AG08396 (cell line): ENCODE results near the gene EEPD1.

Experiments
- DNase-seq: peaks from one replicate; pipeline ENCODE4 v3.0.0; 2012; ENCODE audit warnings: low spot score, mixed read lengths

EEPD1 gene

DNA sequence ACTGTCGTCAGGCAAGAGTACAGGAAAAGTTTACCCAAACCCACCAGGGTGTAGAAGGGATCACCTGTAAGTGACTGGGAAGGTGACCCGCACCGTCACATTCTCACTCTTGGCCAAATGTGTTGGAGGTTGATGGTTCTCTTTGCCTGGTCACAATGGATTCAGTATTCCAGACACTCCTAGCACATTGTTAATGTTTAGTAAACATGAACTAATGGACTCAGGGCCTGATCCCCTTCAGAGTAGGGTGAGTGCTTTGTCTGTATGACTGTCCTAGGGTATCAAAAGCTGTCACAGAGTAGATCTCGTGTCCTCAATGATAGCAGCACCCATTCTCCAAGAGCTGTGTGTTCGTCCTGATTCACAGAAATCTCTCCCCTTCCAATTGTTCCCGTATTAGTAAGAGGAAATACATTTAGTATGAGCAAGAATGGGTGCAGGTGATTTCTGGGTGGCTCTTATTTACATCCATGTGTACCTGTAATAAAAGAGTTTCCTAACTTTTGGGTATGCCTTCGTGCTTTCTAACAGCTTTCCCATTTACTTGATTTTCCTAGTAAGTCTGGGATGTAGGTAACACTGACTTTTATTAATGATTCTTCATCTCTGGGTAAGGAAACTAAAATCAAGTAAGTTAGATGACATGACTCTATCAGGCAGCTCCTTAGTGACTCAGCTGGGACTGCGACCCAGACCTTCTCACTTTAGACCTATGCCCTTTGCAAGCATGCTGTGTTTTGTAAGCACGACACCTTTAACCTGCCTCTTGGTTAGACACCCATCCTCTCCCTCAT is 4.7 kb downstream of the EEPD1 start:
- DNase-seq, result no peak

DNA sequence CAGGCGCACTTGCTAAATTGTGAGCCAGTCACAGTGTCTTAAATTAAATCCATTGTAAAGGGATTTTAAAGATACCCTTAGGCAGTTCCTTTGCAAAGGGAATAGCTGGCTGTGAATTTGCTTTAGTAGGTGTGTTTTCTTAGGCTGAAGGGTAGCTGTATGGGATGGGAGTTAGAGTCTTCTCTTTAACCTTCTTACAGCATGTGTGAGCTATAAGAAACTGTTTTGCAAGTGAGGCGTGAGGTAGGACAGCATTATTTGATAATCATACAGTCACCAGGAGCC is 5.2 kb downstream of the EEPD1 start:
- no peak for DNase-seq

DNA sequence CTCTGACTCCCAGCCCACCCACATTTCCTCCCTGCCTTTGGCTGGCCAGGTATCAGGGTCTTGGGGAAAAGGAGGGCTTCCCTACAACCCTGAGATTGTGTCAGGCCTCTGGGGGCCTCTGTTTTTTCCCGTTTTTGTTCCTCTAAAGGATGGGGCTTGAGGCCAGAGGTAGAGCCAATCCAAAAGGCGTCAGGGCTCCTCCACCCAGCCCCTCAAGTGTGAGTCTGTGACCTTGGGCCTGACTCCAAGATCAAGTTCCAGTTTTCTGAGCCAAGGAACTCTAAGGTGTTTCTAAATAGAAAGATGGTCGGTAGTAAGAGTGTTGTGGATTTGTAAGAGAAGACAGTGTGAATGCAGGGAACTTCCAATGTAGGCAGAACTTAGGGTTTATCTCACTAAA is 6.6 kb downstream of the EEPD1 start:
- no peak for DNase-seq

DNA sequence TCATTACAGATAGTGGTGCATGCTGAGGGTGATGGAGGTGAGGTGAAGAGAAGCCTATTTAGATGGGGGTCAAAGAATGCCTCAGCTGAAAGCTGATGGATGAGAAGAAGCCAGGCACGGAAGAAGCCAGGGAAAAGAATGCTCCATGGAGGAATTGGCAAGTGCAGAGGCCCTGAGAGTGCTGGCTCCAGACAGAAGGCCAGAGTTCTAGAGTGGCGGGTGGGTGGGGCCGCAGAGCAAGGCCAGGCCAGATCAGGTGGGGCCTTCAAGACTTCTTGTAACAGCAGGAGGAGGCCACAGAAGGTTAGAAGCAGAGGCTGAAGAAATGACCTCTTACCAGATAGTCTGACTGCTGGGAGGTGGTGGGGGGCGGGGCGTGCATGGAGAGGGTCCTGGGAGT is 7.3 kb downstream of the EEPD1 start:
- no peak for DNase-seq

DNA sequence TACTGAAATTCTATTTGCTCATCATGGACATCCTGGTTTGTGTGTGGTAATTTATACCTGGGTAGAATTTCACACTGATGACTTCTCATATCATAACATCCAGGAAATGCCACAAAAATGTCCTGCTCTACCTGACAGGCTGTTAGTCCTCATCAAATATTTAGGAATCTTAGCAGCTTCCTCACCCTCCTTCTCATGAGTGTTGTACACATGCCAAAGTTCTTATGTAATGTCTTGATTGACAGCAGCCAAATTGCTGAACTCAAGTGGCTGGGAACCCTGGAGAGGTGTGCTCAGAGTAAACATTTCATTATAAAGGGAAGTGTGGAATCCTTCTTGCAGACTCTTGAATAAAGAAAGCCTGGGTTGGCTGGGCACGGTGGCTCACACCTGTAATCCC is 8.9 kb downstream of the EEPD1 start:
- DNase-seq, result no peak

DNA sequence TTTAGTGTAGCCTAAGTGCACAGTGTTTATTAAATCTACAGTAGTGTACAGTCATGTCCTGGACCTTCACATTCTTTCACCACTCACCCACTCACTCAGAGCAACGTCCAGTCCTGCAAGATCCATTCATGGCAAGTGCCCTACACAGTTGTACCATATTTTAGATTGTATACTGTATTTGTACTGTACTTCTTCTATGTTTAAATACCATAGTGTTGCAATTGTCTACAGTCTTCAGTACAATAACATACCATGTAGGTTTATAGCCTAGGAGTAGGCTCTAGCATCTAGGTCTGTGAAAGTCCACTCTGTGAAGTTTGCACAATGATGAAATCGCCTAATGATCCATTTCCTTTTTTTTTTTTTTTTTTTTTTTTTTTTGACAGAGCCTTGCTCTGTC is 12.0 kb downstream of the EEPD1 start:
- no peak for DNase-seq

DNA sequence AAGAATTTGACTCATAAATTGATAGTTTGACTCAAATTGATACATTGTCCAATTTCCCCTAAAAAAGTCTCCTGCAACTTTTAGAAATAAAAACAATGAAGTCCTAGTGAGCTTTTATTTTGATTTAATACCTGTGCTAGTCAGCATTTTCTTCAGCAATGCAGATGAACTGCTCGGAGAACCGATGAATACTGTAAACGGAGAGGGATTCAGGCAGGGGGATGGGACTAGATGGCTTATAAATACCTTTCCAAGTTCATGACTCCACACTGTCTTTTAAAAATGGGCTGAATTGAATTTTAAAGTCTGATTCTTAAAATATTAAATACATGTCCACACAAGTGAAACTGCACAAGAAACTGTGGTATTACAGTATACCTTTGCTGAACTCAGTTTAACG is 12.7 kb downstream of the EEPD1 start:
- no peak for DNase-seq

DNA sequence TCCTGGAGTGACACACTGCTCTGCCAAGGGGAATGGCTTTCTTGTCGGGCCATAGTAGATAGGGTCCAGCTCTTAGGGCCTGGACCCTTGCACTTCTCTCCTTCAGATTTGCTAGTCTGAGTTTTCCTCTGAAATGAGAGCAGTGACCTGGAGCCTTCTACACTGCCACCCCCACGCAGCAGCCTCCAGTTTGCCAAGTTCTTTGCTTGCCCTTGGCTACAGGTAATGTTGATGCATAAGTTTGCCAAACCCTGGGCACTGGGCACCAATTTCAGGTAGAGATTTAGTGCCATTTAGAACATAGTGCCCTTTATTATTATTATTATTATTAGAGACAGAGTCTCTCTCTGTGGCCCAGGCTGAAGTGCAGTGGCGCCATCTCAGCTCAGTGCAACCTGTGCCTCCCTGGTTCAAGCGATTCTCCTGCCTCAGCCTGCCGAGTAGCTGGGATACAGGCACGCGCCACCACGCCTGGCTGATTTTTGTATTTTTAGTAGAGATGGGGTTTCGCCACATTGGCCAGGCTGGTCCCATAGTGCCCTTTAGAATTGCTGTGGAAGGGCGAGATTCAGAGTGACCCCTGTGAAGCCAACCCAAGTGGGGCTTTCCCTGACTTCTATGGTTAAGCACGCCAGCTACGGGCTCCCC is 14.5 kb downstream of the EEPD1 start:
- no peak for DNase-seq

DNA sequence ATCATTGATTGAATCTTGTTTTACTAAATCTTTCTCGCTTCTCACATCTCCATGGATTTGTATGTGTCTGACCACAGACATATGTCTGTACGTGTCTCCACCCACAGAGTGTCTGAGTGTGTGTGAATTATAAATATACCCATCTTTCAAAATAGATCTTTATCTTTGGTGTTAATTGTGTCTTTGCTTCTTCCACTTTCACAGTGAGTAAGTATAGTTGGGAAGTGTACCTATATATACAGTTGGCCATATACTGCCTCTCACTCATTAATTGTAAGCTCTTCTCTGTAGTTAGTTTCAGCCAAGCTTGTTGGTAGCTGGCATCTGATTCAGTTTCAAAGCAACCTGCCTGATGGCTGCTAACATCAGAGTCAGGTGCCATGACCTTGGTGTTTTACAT is 18.4 kb downstream of the EEPD1 start:
- DNase-seq, result no peak

DNA sequence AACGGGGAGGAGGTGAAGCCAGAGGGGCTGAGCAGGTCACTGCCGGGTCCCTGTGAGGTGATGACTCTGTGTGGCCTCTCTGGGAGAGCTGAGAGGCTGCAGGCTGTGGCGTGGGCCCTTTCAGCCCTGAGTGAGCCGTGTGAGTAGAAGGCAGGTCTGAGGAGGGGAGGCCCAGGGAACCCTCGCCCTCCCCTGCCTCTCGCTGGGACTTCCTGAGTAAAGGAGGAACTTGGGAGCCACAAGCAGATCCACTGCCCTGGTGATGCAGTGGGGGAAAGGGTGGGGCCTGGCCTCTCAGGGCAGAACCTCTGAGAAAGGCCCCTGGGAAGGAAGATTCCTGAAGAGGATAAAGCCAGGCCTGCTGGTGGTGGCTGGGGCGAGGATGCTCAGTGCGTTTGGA is 22.8 kb downstream of the EEPD1 start:
- no peak for DNase-seq

DNA sequence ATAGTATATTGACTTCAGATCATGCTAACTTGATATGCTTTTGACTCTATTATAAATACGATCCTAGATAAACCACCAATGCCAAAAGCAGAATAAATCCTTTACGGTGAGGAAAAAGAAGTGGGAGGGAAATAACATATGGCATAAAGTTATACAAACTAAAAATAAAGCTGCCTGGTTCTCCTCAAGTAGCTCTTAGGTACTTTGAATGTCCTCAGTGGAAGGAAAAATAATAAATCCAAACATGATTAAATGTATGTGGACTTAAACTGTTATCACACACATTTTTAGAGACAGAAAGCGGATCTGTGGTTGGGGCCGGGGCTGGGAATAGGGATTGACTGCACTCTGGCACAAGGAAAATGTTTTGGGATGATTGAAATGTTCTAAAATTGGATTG is 23.6 kb downstream of the EEPD1 start:
- no peak for DNase-seq

DNA sequence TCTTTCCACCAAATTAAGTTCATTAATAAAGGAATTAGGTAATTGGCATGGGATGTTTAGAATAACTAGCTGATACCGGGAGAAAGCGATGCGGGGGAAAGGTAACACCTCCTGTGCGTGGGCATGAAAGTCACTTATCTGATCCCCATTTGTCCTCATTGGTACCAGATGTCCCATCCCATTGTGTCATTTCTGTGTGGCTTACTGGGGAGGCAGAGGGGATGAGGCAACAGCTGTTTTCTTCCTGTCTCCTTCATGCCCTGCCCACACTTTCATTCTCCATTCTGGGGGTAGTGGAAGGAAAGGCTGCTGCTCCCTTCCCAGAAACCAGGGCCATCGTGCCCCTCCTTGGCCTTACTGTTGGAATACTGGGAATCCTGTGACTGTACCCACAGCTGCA is 27.1 kb downstream of the EEPD1 start:
- no peak for DNase-seq

DNA sequence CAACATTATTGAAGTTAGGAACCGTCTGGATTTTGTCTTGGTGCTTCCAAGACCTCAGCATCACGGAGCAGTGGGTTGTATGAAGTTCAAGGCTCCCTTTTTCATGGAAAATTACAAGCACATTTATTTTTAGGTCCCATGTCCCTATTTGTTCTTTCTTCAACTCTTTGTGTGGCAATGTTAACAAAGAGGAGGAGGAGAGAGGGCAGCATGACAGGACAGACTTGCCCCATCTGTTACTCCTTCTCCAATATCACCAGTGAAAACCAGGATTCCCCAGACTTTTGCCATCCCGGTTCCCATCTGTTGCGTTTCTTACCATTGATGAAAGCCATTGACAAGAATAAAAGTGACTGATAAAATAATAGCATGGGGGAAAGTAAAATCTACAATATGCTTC is 28.6 kb downstream of the EEPD1 start:
- no peak for DNase-seq

DNA sequence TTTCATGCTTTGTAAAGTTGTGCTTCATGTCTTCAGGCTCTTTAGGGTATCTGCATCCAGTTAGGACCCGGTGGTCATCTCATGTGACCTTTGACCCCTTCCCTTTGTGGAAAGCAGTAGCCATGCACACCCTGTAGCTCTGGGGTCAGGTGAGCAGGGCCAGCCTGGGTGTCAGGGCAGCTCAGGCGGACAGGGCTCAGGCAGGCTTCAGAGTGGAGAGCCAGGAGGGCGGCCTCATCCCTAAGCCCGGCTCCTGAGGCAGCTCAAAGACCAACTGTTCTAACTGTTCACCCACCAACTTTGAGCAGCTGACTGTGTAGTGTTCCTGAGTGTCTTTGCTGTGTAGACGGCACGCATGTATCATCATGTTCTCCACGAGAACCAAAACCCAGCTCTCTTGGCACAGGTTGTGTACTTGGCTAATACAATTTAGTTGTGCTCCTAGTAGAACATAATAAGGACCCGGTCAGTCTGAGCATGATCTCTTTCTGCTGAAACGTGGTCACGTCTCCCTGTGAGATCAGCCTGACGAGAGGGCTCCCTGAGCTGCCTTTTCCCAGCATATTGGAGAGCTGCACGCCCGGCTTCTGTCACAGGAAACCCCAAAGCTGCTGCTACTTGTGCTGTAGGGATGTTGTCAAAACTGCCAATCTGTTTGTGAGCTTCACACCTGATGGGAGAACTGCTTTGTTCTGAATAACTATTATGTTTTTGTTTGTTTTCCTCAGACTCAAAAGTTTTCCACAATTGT is 30.0 kb downstream of the EEPD1 start:
- DNase-seq, result no peak

DNA sequence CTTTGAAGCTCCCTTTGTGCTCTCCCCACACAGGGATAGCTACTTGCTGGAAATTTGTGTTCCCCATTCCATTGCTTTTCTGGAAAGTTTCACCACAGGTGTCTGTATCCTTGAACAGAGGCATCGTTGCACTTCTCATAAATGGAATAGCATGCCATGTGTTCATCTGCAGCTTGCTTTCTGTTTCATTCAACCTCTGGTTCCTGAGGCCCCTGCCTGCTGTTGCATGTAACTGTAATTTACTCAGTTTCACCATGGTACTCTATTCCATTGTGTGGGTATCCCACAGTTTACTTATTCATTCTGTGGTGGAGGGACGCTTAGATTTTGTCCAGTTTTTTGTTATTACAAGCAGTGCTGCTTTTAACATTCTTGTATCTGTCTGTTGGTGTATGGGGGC is 32.0 kb downstream of the EEPD1 start:
- DNase-seq, result no peak

DNA sequence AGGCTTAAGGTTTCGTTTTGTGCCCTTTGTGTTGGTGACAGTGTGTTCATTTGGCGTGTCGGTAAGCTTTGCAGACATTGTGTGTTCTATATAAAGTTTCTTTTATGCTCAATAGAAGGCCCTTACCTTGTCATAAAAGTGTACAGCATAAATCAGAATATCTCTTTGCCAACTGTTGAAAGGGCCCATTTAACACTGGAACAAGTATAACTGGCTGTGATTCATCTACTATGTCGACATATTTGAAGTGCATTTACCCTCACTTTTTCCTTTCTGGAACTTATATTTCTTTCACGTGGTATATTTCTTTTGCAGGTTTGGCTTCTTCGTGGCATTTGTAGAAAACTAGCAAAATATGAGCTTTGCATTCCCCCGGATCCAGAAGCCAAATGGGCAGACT is 32.7 kb downstream of the EEPD1 start:
- no peak for DNase-seq

DNA sequence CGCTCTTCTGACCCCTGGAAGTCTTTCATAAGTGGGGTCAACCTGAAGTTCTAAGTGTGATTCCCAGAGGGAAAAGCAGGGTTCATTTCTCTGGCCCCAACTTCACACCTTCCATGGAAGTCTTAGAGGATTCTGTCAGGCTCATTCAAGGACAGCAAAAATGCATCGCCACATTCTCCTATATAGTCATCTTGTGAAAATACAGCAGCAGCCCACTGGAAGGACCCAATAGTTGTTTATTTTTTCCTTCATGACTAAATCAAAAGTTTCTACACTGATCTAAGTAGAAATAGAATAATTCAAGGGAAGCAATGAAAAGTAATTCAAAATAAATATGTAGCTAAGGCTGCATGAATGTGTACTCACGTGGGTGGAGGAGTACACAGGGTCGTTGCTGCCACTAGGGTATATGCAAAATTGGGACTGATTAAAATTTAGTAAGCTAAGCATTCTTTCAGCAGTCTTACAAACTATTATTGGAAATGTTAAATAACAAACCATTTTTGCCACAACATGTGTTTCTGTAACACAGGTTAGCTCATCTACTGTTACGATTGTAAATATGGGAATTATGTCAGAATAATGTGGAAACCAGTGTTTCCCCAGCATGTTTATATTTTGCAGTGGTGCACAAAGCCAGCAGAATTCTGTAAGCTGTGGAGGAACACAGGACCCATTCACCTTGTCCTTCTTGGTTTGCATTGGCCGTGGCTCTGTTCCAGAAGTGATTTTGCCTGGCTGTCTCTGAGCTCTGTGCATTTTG is 33.5 kb downstream of the EEPD1 start:
- no peak for DNase-seq

DNA sequence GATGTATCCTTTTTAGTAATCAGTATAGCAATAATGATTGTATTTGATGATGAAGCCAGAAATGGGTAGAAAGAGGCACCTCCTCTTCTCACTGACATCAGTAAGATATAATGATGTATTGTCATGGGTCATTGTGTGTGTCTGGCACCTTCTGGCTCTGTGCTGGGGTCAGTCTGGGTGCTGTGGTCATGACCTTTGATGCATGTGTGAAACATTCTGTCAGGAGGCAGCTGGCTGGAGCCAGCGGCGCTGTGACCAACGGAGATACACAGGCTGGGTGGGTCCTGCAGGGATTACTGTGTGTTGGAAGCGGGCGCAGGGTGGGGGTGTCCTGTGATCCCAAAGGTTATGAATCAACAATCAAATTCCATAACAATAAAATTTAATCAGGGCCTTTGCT is 35.2 kb downstream of the EEPD1 start:
- DNase-seq, result no peak

DNA sequence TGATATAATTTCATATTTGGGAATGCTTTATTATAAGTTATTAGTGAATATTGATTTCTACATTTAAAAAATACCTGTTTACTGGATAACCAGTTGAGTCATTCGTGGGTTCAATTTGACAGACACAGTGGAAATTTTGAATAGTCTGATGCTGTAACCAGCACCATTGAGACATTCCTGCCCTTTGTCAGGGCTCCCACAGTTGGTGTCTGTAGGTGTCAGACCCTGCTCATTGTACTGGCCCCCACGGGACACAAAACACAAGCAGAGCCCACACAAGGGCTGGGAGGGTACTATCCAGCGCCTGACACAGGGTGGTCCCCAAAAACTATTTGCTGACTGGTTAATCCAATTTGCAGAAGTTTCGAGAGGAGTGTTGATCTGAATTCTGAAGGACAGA is 35.9 kb downstream of the EEPD1 start:
- DNase-seq, result no peak

DNA sequence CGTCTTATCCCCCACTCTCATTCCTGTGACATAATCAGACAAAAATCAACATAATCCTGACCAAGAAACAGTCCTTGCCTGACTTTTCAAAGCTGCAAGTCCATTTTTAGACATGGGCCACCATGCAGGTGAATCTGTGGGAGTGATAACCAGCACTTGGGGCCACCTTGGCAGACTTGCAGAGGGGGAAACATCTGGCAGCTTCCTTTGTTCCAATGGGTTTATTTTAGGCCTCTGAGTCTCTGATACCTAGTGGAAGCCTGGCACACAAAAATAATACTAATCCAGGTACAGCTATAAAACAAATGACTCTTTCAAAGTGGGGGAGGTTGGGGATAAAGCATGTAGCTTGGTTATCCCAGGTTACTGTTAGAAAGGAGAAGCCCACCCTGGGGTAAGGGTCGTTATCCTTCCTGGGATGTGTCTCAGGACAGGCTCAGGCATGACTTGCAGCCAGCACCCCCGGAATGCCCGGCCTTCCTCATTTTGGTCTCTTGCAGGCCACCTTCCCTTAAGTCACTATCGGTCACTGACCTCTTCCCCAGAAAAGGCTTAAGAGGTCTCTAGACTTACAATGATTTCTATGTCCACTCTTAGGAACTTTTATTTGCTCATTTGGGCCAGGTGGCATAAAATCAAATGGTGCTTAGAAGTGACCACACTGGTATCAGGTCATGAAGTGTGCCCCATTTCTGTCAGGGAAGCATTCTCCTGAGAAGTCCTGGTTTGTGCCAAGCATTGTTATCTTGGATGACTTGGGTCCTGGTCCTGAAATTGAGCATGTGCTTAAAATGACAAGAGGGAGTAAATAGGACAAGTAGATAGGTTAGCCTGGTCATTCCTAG is 37.6 kb downstream of the EEPD1 start:
- no peak for DNase-seq

DNA sequence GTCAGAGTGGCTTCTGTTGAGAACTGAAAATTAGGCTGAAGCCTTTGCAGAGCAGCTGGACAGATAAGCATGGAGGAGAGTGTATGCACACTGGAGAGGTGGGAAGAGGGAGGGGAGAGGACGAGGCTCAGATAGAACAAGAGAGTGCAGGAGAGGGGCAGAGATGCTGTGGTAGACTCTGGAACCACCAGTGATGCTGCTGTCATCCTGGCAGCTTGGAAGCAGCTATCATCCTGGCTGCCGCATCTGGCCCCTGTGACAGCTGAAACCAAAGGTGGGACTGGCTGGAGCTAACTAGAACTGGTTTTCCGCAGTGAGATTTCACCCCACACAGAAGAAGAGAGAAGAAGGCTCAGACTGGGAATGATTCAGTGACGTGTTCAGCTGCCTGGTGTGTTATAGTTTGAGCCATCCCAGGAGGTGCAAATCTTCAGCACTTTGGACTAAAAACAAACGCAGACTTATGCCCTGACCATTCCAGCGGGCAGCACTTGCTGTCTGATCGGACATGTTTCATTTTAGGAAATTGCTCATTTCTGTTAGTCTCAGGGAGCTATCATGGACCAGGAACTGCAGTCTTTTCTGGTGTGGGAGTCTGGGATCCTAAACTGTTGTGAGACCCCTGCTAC is 38.4 kb downstream of the EEPD1 start:
- no peak for DNase-seq
